Lower lobe of right lung (tissue), 2 donors: ENCODE measurements around the gene SOX1. TPM values are rescaled to one million over a fixed set of nuclear protein-coding genes. Genes with fewer than 3 reads are reported as not detected.

ENCODE experiments used
- ATAC-seq, 2 donors: fragments of 200-7000 bp; cut with Tn5 transposase; one replicate each; pipeline ENCODE4 v1.9.1; 2020 to 2022; ENCODE audit warnings: mild to moderate bottlenecking in 2 of 2, moderate library complexity in 2 of 2
- DNase-seq: peaks from one replicate; pipeline ENCODE4 v3.0.0-alpha.2; 2020
- H3K27ac ChIP-seq: fragments of 200-600 bp; one replicate; pipeline ENCODE4 v1.8.0; 2022
- H3K27me3 ChIP-seq: fragments of 200-600 bp; one replicate; pipeline ENCODE4 v1.8.0; 2022; ENCODE audit warnings: low read depth
- H3K36me3 ChIP-seq: fragments of 200-600 bp; one replicate; pipeline ENCODE4 v1.8.0; 2022; ENCODE audit warnings: mild to moderate bottlenecking
- H3K4me1 ChIP-seq: fragments of 200-600 bp; one replicate; pipeline ENCODE4 v1.8.0; 2022
- H3K4me3 ChIP-seq: fragments of 200-600 bp; one replicate; pipeline ENCODE4 v1.8.0; 2022; ENCODE audit warnings: mild to moderate bottlenecking
- H3K9me3 ChIP-seq: fragments of 200-600 bp; one replicate; pipeline ENCODE4 v1.8.0; 2022
- intact Hi-C: fragments of 100-400 bp; cut with DNase I; formaldehyde crosslinking; loops from one replicate; pipeline ENCODE4 v1.11.0; 2022
- total RNA-seq: library from RNA; stranded (reverse); fragmentation: NEBNext Ultra II Directional; extraction: Animal tissue kit (Norgen Biotek cat#: 25700); gene quantifications from one replicate; pipeline ENCODE4 v1.2.1, GENCODE V29; 2021
- TF ChIP-seq, protein P1 (sequence below): fragments of 200-600 bp; IDR thresholded peaks from one replicate; pipeline ENCODE4 v1.8.0; 2022; ENCODE audit warnings: antibody characterized with exemption, mild to moderate bottlenecking
- donor health status: DM: no; HTN: yes; CAD: no; lungs with severe emphysema.

SOX1 gene
- total RNA-seq, 1 donor from 2014 or later: not detected

DNA sequence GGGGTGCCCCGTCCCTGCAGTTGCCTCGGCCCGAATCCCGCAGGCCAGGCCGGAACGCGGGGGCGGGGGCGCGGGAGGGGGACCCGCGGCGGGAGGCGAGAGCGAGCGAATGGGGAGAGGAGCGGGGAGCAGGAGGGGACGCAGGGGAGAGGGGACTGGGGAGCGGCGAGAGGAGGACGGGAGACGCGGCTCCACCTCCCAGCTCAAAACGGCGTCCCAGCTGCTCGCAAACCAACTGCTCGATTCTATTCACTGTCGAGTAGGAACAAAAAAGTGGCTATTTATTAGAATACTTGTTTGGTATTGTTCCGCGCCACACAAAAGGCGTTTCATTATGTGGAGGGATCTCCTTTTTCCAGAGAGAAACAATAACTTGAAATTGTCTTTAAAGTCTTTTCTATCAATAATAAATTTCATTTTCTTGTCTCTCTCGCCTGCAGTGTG is 10.6 kb upstream of the SOX1 start:
- TF ChIP-seq, protein P1, sequence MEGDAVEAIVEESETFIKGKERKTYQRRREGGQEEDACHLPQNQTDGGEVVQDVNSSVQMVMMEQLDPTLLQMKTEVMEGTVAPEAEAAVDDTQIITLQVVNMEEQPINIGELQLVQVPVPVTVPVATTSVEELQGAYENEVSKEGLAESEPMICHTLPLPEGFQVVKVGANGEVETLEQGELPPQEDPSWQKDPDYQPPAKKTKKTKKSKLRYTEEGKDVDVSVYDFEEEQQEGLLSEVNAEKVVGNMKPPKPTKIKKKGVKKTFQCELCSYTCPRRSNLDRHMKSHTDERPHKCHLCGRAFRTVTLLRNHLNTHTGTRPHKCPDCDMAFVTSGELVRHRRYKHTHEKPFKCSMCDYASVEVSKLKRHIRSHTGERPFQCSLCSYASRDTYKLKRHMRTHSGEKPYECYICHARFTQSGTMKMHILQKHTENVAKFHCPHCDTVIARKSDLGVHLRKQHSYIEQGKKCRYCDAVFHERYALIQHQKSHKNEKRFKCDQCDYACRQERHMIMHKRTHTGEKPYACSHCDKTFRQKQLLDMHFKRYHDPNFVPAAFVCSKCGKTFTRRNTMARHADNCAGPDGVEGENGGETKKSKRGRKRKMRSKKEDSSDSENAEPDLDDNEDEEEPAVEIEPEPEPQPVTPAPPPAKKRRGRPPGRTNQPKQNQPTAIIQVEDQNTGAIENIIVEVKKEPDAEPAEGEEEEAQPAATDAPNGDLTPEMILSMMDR: no peak
- Histone ChIP-seq H3K36me3 (no peaks in the 10 kb centered on the region), H3K9me3 (no peaks in the 10 kb centered on the region), H3K27me3 (peaks cover 100% of the 10 kb centered on the region), H3K4me1 (peaks cover 16% of the 10 kb centered on the region), H3K4me3 (no peak overlapping the region), H3K27ac (no peak overlapping the region)
- ATAC-seq: no peak
- intact Hi-C loops: no loop called here
- no peak for DNase-seq

DNA sequence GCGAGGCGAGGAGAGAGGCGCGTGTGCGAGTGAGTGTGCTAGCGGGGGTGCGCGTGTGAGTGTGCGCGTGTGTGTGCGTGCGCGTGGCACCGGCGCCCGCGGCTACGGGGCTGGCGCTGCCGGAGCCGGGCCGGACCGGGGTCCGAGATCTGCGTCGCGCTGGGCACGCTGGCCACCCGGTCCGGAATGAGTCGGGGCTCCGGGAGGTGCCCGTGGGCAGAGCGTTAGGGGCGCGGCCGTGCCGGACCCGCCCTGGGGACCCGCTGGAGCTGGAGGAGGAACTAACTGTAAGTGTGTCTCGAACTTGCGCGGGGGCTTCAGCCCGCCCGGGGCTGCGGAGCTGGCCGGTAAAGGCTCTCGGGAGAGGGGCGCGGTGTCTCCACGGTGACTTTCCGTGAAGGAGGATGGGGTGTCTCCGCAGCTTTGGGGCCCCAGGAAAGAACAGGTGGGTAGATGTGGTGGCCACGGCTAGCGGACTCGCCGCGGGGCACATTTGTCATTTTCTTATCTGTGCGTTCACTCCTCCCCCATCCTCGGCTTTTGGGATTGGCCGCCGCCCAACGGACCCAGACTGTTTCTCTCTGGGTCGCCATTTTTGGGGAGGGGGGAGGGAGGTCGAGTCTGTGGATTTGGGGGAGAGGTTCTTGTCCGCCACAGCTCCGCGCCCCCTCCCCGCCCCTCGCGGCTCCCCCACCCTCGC is 10.1 kb upstream of the SOX1 start:
- ATAC-seq (no peak), DNase-seq (no peak)
- peaks cover 100% of the 10 kb centered on the region for H3K27me3 ChIP-seq
- peaks cover 16% of the 10 kb centered on the region for H3K4me1 ChIP-seq
- no peaks in the 10 kb centered on the region for H3K36me3 ChIP-seq
- TF ChIP-seq, protein P1: no peak
- H3K27ac ChIP-seq: no peak overlapping the region
- H3K4me3 ChIP-seq: no peak overlapping the region
- intact Hi-C loops: no loop called here
- H3K9me3 ChIP-seq: no peaks in the 10 kb centered on the region

DNA sequence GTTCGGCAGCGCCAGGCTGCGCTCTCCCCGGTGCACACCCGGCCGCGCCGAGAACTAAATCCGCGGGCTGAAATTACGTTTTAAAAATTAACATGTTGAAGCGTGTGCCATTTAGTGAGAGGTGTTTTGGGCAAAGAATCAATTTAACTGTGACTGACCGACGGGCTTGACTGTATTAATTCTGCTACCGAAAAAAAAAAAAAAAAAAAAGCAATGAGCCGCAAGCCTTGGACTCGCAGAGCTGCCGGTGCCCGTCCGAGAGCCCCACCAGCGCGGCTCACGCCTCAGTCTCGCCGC is 9.6 kb upstream of the SOX1 start:
- TF ChIP-seq, protein P1: no peak
- intact Hi-C loops: no loop called here
- no peak overlapping the region for H3K27ac ChIP-seq
- no peak overlapping the region for H3K4me3 ChIP-seq
- H3K36me3 ChIP-seq: no peaks in the 10 kb centered on the region
- ATAC-seq (no peak), DNase-seq (no peak)
- H3K4me1 ChIP-seq: peaks cover 16% of the 10 kb centered on the region
- H3K9me3 ChIP-seq: no peaks in the 10 kb centered on the region
- H3K27me3 ChIP-seq: peaks cover 100% of the 10 kb centered on the region

DNA sequence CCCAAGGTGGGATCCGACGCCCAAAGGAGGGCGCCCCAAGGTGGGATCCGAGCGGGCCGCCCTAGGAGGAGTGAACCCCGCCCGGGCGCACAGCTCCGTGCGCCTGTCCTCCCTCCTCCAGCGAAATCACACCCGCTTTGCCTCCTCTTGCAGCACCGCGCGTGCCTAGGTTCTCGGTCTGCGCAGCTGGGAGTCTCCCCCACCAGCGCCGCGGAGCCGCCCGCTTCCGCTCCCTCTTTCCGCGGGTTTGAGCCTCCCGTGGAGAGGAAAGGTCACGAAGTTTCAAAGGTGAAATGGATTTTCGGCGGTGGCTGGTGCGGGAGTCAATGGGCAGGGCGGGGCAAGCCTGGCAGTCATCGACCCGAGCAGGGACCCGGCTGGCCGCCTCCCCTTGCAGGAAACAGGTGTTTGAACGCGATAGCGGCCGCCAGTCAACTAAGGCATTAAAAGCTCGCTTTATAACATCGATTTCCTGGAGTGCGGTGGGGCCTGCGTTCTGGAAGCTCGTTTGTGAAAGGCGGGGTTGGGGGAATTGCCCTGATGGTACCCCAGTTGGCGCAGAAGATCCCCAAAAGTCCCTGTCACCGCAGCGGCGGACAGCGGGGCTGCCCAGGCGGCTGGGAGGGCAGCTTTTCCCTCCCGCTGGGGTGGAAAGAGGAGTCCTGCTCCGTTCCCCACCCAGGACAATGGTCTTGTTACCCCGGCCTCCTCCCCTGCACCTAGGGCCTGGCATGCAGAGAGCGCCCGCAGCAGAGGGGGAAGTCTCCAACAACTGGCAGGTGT is 9.0 kb upstream of the SOX1 start:
- H3K4me1 ChIP-seq: peaks cover 16% of the 10 kb centered on the region
- H3K9me3 ChIP-seq: no peaks in the 10 kb centered on the region
- H3K27ac ChIP-seq: no peak overlapping the region
- intact Hi-C loops: no loop called here
- TF ChIP-seq, protein P1: no peak
- H3K27me3 ChIP-seq: peaks cover 100% of the 10 kb centered on the region
- H3K36me3 ChIP-seq: no peaks in the 10 kb centered on the region
- H3K4me3 ChIP-seq: no peak overlapping the region
- no peak for ATAC-seq
- DNase-seq: no peak

DNA sequence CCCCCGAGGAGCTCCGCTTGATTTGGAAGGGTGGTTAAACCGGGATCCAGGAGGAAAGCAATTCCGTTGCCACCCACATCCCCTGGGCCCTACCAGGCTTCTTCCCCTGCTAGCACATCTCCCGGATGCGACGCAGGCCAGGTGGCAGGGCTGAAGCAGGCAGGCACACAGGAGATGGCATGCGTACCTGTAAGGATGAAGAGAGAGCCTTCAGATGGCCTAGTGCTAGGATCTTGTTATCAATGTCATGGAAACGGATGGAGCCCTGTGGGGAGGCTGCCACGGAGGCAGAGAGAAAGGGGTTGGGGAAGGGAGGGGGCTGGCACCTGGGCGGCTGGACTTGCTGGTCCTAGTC is 8.5 kb upstream of the SOX1 start:
- no peak for ATAC-seq
- TF ChIP-seq, protein P1: no peak

More for the DNA sequence above, 8.5 kb upstream of the SOX1 start:
- no peaks in the 10 kb centered on the region for H3K9me3 ChIP-seq
- H3K27me3 ChIP-seq: peaks cover 100% of the 10 kb centered on the region
- H3K4me1 ChIP-seq: peaks cover 16% of the 10 kb centered on the region
- no peak overlapping the region for H3K4me3 ChIP-seq
- intact Hi-C loops: no loop called here
- DNase-seq: no peak
- H3K27ac ChIP-seq: no peak overlapping the region
- H3K36me3 ChIP-seq: no peaks in the 10 kb centered on the region
